A549 treated with Hydrocortisone at 1 μM for 4 hours (cell line): Measurements from ENCODE around the gene TSPAN14. TPM values are rescaled to one million over a fixed set of nuclear protein-coding genes. Genes with fewer than 3 reads are reported as not detected.

Source experiments
- total RNA-seq: library from RNA; stranded (reverse); fragments of 200-300 nt; extraction: Qiagen RNA extraction; gene quantifications from 5 replicates; pipeline ENCODE4 v1.2.3, GENCODE V29; 2022

The TSPAN14 gene, protein sequence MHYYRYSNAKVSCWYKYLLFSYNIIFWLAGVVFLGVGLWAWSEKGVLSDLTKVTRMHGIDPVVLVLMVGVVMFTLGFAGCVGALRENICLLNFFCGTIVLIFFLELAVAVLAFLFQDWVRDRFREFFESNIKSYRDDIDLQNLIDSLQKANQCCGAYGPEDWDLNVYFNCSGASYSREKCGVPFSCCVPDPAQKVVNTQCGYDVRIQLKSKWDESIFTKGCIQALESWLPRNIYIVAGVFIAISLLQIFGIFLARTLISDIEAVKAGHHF
- total RNA-seq, result 108 to 140 TPM (median 131 TPM) in 5 replicates

DNA sequence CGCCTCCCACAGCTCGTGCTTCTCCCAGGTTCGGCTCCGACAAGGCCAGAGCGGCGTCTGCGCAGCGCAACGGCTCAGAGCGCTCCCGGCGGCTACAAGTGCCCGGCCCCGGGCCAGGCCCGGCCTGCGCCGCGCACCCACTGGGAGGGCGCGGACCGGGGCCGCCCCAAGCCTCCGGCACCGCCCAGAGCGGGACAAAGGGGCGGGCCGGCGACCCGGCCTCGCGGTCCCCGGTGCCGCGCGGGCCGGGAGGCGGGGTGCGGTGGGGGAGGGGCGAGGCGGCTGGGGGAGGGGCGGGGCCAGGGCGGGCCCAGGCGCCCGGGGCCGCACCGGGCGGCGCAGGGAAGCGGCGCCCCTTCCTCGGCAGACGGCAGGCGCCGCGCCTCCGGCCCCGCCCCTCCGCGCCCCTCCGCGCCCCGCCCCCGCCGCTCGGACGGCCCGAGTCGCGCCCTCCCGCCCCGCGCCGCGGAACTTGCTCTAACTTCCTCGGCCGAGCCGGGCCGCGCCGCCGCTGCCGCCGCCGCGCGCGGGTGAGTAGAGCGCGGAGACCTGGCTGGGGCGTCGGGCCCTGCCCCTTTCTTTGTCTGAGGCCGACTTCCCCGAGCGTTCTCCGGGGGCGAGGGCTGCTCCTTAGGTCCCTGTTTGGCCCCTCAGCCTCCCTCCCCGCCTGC, at the start of gene TSPAN14:
TSPAN14 (plus strand) TSS at position 469 of the 671 bp plus-strand sequence. CDS start 34,924 bp downstream, outside the sequence.

DNA sequence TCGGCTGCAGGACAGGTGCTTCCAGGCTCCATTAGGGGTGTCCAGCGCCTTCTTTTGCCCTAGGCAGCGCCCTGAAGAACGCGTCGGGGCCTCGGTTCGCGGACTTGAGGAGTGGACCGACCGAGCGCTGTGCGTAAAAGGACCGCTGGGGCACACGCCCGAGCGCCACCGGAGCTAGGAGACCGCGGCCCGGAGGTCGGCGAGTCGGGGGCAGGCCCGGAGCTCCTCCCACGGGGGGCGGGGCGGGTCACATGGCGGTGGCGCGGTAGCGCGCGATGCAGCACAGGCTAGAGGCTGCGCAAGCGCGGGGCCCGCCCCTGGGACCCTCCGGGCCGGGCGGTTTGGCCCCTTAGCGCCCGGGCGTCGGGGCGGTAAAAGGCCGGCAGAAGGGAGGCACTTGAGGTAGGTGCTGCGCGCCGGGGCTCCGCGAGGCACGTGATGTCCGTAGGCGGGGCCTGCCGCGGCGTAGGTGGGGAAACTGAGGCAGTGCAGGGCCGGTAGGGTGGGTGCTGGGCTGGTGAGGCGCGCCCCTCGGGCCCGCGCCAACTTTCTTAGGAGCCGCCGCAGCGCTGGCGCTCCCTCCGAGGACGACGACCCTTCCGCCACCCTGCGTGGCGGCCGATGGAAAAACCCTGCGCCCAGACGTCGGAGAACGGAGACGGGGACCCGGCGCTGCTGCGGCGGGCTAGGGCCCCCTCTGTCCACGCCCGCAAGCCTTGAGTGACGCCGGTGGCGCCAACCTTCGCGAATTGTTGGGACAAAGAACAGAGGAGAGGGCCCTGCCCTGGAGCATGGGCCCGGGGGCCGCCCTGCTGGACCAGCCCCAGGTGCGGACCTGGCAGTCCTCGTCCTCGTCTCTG, 45.6 kb upstream of the TSPAN14 start, which contains the start of gene PRXL2A:
PRXL2A (plus strand) TSS at position 310 of the 860 bp plus-strand sequence. CDS start 11,917 bp downstream, outside the sequence.

DNA sequence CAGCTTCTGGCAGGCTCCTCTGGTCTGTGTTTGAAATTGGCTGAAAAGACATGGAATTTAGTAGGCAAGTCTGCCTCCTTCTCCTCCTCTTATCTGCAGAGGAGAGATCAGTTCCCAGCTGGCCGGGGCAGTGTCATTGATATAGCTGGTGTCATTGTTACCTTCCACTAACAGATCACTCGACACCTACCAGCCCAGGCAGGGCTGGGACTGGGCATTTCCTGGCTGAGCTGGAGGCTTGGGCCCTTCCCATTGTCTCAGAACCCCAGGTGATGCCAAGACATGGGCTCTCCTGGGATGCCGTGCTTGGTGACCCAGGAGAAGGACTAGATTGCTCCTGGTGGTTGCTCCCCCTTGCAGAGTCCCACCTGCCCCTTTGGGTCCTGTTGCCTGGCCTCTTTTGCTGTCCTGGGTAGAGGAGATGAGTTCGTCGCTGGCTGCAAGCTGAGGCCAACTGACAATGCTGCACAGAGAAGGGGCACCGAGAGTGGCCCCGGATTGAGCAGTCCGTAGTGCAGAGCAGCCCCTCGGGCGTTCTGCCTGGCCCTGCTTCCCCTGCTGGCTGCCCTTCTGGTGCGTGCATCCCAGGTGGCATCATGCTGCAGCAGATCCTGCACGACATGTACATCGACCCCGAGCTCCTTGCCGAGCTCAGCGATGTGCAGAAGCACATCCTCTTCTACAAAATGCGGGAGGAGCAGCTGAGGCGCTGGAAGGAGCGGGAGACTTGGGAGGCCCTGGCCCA, 83.8 kb downstream of the TSPAN14 start, which contains the start of gene SH2D4B:
SH2D4B (plus strand) TSS at position 167 of the 745 bp plus-strand sequence; CDS start at position 597, 430 bp downstream.

Other genes with a start within 250 kb of the TSPAN14 start
- gene ANXA11, start 248.8 kb upstream of the TSPAN14 start, total RNA-seq, result 140 to 219 TPM (median 210 TPM) in 5 replicates
- 0.03 to 0.10 TPM (median 0.07 TPM) in 4 of 5 replicates, not detected in the other for gene MAT1A, start 164.7 kb upstream of the TSPAN14 start, total RNA-seq
- not detected in 5 replicates for gene DYDC1, start 97.6 kb upstream of the TSPAN14 start, total RNA-seq
- gene DYDC2, start 97.5 kb upstream of the TSPAN14 start, total RNA-seq, result 0.14 TPM in 1 of 5 replicates, not detected in the others
- gene PRXL2A, start 45.8 kb upstream of the TSPAN14 start, total RNA-seq, result 43.5 to 46.9 TPM (median 44.0 TPM) in 5 replicates
- 0.03 TPM in 2 of 5 replicates, not detected in the others for gene SH2D4B, start 83.6 kb downstream of the TSPAN14 start, total RNA-seq